ENCODE results near the gene CCDC188.

CCDC188 gene

DNA sequence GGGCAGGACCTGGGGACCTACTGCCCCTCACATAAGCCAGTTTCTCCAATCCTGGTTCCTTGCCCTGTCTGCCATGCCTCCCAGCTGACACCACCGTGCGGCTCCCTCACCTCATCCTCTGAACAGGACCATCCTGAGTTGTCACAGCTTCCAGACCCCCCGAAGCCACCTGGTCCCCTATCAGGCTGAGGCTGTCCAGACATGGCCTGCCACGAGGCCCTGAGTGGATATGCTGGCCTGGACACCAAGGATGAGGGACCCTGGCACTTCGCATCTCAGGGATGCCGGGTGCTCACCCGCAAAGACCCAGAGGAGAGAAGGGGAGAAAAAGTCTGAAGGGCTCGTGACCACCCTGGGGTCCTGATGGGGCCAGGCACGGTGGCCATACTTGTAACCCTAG lies 15.8 kb upstream of the CCDC188 start:
- TF ChIP-seq GABPA (IDR thresholded peaks at IDR 0.05; ENCODE audit: low read depth) (no peak), REST (IDR thresholded peaks at IDR 0.05; ENCODE audit: insufficient replicate concordance, low read depth) (no peak), SPI1 (IDR thresholded peaks at IDR 0.05; ENCODE audit: borderline replicate concordance, low read depth) (no peak), POLR2AphosphoS5 (IDR thresholded peaks at IDR 0.05; ENCODE audit: low read depth) (no peak)
- TF ChIP-seq, protein P1, sequence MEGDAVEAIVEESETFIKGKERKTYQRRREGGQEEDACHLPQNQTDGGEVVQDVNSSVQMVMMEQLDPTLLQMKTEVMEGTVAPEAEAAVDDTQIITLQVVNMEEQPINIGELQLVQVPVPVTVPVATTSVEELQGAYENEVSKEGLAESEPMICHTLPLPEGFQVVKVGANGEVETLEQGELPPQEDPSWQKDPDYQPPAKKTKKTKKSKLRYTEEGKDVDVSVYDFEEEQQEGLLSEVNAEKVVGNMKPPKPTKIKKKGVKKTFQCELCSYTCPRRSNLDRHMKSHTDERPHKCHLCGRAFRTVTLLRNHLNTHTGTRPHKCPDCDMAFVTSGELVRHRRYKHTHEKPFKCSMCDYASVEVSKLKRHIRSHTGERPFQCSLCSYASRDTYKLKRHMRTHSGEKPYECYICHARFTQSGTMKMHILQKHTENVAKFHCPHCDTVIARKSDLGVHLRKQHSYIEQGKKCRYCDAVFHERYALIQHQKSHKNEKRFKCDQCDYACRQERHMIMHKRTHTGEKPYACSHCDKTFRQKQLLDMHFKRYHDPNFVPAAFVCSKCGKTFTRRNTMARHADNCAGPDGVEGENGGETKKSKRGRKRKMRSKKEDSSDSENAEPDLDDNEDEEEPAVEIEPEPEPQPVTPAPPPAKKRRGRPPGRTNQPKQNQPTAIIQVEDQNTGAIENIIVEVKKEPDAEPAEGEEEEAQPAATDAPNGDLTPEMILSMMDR (IDR thresholded peaks at IDR 0.05; ENCODE audit: insufficient read depth, low read length), result no peak
- DNase-seq (ENCODE audit: low read depth in 1 of 2, low spot score in 1 of 2), result no peak
- no peaks in the 10 kb centered on the region for H3K27me3 ChIP-seq (ENCODE audit: insufficient read depth, poor library complexity, severe bottlenecking)
- no peak overlapping the region for H3K27ac ChIP-seq (replicated peaks)
- H3K4me3 ChIP-seq (replicated peaks; ENCODE audit: insufficient read depth, low read length), result no peak overlapping the region

DNA sequence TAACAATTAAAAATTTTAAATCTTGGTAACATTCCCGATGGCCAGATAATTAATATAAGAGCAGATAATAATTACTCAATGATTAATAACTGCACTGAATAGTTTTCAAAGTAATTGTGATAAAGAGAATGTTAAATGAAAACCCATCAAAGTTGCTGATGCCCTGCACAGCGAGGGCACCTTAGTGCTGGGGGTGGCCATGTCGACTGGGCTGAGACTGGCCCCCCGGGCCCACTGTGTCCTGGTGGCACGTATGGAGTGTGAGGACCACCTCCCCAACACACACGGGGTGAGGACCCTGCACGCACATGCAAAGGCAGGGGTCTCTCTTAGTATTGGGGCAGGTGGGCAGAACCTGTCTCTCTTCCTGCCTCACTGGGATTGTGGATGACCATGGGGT lies 15.1 kb upstream of the CCDC188 start:
- no peaks in the 10 kb centered on the region for H3K27me3 ChIP-seq (ENCODE audit: insufficient read depth, poor library complexity, severe bottlenecking)
- TF ChIP-seq GABPA (IDR thresholded peaks at IDR 0.05; ENCODE audit: low read depth) (no peak), SPI1 (IDR thresholded peaks at IDR 0.05; ENCODE audit: borderline replicate concordance, low read depth) (no peak), REST (IDR thresholded peaks at IDR 0.05; ENCODE audit: insufficient replicate concordance, low read depth) (no peak)
- TF ChIP-seq, protein P1 (IDR thresholded peaks at IDR 0.05; ENCODE audit: insufficient read depth, low read length), result no peak
- no peak for DNase-seq (ENCODE audit: low read depth in 1 of 2, low spot score in 1 of 2)
- H3K4me3 ChIP-seq (replicated peaks; ENCODE audit: insufficient read depth, low read length), result no peak overlapping the region
- no peak overlapping the region for H3K27ac ChIP-seq (replicated peaks)

DNA sequence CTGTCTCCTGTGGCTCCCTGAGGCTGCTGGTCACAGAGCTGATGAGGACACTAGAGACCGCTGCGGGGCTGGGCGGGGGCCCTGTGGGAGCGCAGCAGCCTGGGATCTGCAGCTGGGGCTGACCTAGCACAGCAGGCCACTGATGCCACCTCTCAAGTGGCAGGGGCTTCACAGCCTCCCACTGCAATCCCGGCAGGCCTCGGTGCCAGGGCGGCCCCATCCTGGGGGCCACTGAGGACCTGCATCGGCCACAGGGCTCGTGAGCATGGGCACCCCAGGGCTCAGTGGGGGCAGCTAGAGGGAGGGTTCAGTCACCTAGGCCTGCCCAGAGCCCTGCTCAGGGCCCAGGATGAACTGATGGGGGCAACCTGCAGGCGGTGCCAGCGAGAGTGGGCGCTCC lies 14.6 kb upstream of the CCDC188 start:
- Histone ChIP-seq H3K4me3 (replicated peaks; ENCODE audit: insufficient read depth, low read length) (no peak overlapping the region), H3K27me3 (ENCODE audit: insufficient read depth, poor library complexity, severe bottlenecking) (no peaks in the 10 kb centered on the region), H3K27ac (replicated peaks) (no peak overlapping the region)
- no peak for DNase-seq (ENCODE audit: low read depth in 1 of 2, low spot score in 1 of 2)
- TF ChIP-seq REST (IDR thresholded peaks at IDR 0.05; ENCODE audit: insufficient replicate concordance, low read depth) (no peak), POLR2AphosphoS5 (IDR thresholded peaks at IDR 0.05; ENCODE audit: low read depth) (no peak)
- TF ChIP-seq, protein P1 (IDR thresholded peaks at IDR 0.05; ENCODE audit: insufficient read depth, low read length), result no peak
